GM21360 (cell line): ENCODE data around the gene EXT2.

Experiments
- ATAC-seq: cut with Tn5 transposase; IDR thresholded peaks from one replicate; pipeline ENCODE4 v1.9.1; 2021; ENCODE audit warnings: mild to moderate bottlenecking, moderate library complexity; ENCODE audit not compliant: unreplicated experiment

EXT2 gene

DNA sequence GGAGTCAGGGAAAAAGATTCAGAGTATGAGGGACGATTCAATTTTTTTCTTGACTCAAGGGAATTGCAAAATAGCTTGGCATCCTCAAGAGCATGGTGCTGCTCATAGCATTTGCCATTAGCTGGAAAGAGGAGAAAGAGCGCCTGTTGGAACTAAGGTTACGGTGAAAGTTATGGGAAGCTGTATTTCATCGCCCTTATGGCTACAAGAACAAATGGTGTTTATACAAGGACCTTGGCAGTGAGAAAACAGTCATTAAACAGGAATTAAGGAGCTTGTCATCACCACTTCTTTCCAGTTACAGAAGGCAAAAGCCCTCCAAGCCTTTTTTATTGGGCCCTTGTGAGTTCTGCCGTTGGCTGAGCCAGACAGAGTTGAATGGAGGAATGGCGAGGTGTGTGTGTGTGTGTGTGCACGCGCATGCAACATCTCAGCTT lies 140.3 kb downstream of the EXT2 start:
- no peak for ATAC-seq

DNA sequence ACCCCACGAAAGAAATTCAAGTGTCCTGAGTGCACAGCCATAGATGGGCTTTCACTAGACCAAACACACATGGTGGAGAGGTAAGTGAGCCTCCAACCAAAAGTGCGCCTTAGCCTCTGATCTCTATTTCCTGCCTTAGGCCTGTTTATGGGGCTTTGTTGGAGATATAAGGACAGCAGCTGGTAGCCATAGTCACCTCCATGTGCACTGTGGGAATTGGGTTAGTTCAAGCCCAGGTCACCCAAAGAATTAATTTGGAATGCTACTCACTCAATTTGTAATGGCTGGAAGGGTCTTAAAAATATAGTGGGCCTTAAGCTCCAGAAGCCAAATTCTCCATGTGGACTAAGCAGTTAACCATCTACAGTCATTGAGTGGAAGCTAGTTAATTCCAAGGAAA lies 140.8 kb downstream of the EXT2 start:
- no peak for ATAC-seq

DNA sequence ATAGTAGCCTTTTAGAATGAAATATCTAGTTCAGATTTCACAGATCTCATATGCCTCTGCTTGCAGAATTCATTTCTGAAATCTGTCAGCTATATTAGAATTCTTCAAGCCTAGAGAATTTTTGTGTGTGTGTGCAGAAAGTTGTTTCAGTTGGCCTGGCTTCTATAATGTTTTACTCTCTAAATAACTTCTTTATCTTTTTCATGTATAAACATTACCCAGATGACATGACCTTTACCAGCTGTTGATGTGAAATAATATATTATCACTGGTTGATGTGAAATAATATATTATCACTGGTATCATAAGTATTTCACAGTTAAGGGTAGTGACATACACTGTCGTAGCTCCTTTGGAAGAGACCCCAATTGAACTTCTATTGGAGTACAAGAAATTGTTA lies 141.7 kb downstream of the EXT2 start:
- no peak for ATAC-seq

DNA sequence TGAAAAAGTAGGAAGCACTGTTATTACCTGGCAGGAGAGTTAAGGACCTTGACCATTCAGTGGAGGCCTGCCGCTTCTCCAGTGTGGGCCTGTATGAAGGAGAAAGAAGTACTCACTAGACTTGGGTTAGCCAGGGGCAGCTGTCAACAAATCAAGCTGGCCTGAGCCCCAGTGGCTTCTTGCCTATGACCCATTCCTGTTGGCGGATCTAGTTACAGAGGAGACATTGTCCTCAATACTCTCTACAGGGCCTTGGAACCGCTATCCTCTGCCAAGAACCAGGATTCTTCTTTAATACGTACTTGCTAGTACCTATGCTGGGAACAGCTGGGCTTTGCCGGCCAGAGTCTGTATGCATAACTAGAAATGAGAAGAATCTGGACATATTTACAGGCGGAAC lies 146.4 kb downstream of the EXT2 start:
- no peak for ATAC-seq

DNA sequence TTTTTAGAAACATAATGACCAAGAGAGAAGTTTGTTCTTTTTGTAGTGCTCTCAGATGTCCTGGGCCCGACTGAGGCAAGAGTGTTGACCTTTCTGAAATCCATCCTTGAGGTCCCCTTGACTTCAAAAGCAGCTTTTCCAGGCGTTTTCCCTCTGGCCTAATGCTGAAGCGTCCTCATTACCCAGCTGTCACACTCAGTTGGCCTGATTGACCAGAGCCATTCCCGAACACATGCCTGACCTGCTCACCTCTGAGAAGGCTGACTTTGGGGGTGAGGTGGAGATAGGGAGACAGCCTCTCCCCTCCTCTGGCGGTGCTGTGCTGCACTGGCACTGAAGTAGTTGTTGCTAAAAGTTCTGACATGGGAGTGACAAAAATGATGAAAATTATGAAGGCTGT lies 147.6 kb downstream of the EXT2 start:
- ATAC-seq, result no peak

DNA sequence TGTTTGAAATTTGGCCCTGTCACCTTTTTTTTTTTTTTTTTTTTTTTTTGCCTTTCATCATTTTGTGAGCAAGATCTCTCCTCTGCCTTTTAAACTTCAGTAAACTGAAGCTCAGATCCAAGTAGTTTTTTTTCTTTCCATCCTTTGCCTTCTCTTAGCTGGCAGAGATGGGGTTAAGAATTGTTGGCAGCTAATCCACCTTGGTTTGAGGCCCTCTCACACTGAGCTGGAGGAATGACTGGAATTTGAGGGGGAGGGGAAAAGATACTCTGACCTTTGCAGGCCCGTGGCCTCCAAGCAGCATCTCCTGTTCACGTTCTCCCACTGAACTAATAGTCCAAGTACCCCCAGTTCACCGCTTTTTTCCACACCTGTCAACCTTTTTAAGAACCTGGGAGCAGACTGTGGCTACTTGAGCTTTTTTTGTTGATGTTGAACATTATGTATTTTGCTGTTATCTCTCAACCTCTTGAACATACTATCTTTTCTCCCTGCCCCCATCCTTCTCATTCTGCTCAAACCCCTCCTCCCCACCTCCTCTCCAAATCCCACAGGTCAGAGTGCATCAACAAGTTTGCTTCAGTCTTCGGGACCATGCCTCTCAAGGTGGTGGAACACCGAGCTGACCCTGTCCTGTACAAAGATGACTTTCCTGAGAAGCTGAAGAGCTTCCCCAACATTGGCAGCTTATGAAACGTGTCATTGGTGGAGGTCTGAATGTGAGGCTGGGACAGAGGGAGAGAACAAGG lies 148.3 kb downstream of the EXT2 start:
- no peak for ATAC-seq

DNA sequence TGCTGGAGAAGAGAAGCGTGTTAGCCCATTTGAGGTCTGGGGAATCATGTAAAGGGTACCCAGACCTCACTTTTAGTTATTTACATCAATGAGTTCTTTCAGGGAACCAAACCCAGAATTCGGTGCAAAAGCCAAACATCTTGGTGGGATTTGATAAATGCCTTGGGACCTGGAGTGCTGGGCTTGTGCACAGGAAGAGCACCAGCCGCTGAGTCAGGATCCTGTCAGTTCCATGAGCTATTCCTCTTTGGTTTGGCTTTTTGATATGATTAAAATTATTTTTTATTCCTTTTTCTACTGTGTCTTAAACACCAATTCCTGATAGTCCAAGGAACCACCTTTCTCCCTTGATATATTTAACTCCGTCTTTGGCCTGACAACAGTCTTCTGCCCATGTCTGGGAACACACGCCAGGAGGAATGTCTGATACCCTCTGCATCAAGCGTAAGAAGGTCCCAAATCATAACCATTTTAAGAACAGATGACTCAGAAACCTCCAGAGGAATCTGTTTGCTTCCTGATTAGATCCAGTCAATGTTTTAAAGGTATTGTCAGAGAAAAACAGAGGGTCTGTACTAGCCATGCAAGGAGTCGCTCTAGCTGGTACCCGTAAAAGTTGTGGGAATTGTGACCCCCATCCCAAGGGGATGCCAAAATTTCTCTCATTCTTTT lies 149.3 kb downstream of the EXT2 start:
- no peak for ATAC-seq

DNA sequence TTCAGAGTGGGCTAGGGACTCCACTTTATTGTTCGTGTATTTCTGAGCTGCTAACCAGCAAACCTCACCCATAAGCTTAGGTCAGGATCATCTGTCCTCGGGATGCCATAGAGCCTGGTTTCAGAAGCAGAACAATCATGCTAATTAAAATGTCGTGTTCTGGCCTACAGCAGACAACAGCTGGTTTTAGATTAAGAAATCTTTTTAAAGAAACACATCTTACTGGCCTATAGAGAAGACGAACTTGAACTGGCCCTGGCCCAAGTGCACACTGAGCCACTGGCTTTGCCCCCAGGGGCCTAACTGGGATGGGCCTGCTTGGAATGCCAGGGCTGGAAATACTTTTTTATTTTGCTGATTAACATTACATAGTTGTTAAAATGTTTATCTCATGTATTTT lies 151.2 kb downstream of the EXT2 start:
- no peak for ATAC-seq

DNA sequence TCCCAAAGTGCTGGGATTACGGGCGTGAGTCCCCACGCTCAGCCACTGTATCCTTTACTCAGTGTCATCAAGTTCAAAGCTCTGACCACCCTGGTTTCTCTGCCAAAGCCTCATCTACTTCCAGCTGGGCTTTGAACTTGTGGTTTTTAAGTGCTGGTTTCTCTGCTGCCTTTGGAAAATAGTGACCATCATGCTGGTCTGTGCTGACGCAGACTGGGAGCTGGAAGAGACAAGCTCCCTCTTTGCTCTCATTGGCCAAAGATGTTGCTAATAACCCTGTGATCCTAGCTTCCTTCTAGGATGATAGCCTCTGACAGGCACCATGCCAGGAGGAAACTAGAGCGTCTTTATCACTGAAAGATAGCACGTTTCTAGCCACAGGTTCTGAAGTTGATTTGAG lies 152.0 kb downstream of the EXT2 start:
- no peak for ATAC-seq

DNA sequence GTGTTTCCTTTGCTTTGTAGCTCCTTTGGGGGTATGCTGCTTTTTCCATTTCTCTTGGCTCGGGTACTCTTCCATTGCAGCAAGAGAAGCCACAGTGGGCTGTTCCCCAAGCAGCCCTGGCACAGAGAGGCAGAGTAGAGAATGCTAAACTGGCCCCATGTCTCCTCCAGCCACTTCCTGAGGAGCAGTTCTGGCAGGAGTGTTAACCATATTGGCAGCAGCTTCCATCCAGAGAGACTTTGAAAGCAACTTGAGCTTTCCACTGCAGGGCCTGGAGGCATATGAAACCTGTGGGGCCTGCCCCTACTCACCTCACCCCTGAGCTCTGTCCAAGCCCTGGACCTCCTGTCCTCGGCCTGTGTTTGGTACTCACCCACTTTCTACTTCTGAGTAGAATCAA lies 152.6 kb downstream of the EXT2 start:
- no peak for ATAC-seq

DNA sequence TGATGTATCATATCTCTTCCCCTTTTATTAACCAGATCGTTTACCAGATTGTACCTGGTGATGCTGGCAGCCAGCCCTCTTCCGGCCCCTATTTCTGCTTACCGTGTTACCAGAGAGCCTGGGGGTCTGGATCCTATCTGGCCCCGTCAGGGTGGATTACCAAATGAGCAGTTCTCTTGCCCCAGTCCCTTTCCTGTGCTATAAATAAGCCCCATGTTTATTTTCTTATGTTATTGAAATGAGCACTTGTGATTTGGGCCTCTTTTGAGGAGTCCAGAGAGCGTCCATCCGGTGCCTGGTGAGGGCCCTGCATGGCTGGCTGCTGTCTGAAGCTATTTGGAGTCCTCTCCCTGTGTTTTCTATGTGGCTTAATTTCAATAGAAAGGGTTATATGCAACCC lies 154.9 kb downstream of the EXT2 start:
- ATAC-seq, result no peak

DNA sequence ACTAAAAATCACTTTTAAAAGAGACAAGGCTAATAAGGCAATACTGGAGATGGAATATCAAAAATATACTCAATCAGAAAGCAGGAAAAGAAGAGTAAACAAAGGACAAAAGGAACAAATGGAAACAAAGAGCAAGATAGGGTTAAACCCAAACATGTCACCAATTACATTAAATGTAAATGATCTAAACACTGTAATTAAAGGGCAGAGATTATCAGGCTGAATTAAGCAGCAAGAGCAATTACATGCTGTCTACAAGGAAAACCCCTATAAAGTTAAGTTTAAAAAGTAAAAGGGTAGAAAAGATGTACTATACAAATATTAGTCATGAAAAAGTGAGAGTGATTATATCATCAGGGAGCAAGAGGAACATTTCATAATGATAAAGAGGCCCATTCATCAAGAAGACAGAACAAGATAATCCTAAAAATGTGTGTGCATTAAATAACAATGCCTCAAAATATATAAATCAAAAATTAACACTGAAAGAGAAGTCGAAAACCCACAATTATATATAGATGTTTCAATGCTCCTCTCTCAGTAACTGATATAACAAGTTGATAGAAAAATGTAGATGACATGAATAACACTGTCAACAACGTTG lies 157.6 kb downstream of the EXT2 start:
- ATAC-seq, result no peak

DNA sequence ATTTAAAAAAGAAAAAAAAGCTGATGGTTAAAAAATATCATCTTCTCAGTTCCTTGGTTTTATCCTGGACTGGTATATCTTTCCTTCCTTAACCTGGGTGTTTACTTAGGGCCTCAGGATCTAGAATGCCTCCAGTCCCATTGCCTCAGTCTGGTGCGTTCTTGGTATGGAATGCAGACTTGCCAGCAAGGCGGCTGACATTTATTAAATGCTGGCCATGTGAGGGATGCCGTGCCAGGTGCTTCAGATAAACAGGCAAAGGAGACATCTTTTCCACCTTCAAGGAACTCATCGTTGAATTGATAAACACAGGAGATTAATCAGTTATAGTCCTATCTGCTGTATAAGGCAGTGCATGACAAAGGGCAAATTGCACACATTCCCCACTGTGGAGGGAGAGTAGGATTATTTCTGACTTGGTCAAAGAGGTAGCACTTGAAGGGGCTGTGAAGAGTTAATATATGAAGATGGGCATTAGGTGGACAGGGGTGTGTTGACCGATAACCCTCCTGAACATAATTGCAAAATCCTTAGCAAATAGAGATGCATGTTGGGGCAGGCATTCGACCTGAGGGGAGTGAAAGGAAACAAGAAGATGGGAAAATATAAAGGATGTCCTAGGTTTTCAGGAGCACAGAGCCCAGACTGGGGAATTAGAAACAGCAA lies 160.1 kb downstream of the EXT2 start:
- no peak for ATAC-seq

DNA sequence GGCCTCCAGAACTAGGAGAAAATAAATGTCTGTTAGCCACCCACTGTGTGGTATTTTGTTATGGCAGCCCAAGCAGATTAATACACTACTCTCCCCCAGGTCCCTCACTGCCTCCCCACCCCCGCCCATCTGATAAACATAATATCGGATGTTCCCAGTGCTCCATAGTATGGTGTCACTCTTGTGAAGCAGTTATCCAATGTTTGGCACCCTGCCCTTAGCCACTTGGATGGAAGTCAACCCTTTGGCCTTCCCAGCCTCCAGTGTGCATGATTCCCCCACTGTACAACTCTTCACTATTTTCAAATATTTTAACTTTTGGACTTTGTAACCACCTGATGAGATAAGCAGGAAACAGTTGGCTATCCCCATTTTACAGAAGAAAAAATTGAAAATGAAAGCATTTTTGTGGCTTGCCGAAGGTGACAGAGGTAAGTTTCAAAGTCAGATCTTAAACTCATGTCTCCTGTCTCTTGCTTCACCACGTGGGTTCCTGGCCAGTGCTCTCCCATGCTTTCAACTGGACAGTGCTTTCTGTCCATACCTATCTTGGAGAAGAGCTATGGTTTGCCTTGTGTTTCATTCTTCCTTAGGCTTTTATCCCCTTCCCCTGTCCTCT lies 161.3 kb downstream of the EXT2 start:
- no peak for ATAC-seq

DNA sequence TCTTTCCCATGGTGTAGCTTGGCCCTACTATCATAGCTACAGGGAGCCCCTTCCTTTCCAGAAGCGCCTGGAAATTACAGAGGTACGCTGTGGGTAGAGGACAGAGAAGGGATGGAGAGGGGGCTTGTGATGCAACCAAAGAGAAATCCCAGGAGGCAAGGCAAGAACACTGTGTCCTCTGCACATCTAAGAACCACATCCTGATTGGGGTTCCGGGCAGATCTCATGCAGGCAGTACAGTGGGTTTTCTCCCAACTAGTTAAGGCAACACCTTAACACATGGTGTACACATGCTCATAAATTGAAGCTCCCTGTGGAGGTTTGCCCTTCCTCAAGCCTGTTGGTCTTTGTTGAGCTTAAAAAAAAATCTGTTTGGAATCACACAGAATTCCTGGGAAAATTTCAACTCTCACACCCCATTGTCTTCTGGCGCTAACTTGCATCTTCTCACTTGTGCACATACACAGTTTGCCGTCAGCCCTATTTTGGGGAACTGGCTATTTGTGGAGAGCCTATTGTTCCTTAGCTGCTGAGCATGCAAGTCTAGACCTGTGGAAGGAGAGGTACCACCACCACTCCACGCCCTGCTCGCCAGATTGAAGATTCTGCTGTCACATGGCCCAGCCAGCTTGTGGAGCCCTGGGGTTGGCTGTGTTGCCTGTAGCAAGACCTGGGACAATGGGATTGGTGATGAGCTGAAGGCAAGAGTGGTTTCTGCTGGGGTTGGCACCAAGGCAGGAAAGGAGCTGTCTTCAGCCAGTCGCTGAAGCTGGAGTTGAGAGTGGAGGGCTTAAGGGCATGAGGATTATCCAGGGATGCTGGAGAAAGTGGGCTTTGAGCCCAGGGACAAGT lies 162.1 kb downstream of the EXT2 start:
- no peak for ATAC-seq

DNA sequence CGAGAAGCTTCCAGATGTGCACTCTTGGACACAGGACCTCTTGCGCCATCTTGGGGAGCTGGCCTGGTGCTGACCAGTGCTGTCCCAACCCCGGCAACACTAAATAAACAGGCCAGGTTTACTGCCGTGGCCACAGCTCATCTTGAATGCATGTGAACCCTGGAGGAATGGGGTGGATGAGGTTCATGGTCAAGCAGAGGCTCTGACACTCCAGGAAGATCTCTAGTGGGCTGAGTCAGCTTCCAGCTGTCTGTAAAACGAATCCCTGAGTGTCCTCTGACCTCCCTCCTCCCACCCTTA lies 162.7 kb downstream of the EXT2 start:
- ATAC-seq, result no peak

DNA sequence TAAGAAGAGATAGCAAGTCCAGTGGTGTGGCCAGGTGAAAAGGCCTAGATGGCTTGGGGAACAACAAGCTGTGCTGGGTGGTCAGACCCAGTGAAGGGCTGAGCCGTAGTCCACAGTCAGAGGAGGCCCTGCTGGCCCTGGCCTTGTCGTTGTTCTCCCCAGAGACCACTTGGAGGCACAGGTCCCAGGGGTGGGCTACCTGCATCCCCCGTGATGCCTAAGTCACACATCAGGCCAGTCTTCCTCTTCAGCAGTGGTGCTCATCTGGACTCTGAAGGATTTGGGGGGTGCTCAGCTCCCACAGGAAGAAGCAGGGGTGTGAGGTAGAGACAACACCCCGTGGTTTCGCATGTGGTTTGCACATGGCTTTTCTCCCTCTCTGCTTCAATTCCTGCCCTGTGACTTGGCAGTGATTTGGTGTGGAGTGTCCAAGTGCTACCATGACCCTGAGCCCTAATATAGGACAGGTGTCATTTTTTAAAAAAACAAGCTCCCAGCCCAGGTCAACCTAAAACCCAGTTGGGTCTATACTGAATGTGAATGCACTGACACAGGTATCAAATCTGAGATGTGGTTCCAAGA lies 163.5 kb downstream of the EXT2 start:
- no peak for ATAC-seq

DNA sequence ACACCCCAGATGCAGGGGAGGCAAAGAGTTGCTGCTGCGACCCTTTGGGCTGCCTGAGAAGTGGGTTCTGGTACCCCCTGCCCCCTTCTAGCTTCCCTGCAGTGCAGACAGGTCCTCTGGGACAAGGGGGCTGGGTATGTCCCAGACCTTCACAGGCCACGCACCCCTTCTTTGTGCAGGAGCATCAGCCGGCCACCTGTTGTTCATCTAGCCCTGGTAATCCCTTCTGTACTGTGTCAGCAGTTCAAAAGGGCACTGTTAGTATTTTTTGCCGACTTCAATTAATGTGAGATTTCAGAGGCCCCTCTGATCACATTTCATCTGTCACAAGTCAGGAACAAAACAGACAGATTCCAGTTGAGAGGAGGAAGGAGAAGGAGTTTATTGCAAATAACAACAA lies 164.6 kb downstream of the EXT2 start:
- ATAC-seq, result no peak

DNA sequence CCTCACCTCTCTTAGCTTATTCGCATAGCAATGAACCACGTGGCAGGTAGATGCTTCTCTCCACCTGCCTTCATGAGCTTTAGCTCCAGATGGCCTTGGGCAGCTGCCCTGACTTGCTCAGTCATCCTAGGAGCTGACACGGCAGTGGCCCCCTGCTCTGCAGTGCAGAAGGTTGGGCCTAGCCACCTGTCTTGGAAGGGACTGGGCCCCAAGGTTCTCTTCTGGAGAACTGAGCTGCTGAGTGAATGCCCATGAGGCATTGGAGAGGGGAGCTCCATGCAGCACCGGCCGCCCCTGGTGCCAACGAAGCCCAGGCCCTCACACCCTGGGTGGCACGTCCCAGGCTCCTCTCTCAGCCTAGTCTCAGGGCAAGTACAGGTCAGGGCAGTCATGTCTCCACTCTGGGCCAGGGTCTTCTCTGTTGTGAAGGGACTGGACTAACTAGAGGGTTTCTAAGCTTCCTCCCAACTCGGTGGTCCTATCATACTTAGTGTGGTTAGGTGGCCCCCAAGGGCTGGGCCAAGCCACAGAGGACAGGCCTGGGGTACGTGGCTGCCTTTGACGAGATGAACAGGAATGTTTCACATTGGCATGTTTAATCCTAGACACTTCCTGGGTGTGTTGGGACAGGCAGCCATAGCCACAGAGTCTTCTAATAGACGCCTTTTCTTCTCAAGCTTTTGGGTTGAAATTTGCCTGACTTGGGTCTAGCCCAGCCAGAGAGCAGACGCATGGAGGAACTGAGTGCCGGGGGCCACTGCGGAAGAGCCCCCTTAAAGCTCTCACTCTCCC lies 166.5 kb downstream of the EXT2 start:
- no peak for ATAC-seq
